OCI-LY1 (cell line): ENCODE results near the gene TMC7.

ENCODE experiments used
- CTCF ChIP-seq: fragments of 200-600 bp; sonication (generic), shearing (Covaris generic); IDR thresholded peaks from 2 replicates; pipeline ENCODE4 v1.5.1; 2017; ENCODE audit warnings: mild to moderate bottlenecking, antibody characterized with exemption, low read length, moderate library complexity, mixed read lengths
- EZH2 ChIP-seq: fragments of 200-600 bp; sonication (generic), shearing (Covaris generic); IDR thresholded peaks from 2 replicates; pipeline ENCODE4 v1.8.0; 2017; ENCODE audit warnings: borderline replicate concordance, mixed run types, mild to moderate bottlenecking, antibody characterized with exemption, low read length, moderate library complexity, mixed read lengths

- TF ChIP-seq EZH2 (no peak), CTCF (no peak)
These were observed 38.0 kb downstream of the TMC7 start for GRCh38 chr16:19021747-19022146.
